K562 (cell line): Measurements from ENCODE around the gene CBFA2T2. TPM values are rescaled to one million over a fixed set of nuclear protein-coding genes. Genes with fewer than 3 reads are reported as not detected.

Experiments
- ATF6 ChIP-seq: sonication (generic); formaldehyde crosslinking; IDR thresholded peaks from 2 replicates; pipeline ENCODE4 v1.4.0; 2020; ENCODE audit warnings: mild to moderate bottlenecking, missing genetic modification reagents
- ATF7 ChIP-seq: fragments of 450-650 bp; IDR thresholded peaks from 2 replicates; pipeline ENCODE4 v1.7.1; 2014; ENCODE audit warnings: mild to moderate bottlenecking, moderate library complexity
- CBFB ChIP-seq: sonication (generic); formaldehyde crosslinking; IDR thresholded peaks from 2 replicates; pipeline ENCODE4 v1.4.0; 2020; ENCODE audit warnings: mild to moderate bottlenecking, missing genetic modification reagents
- DLX4 ChIP-seq: fragments of 250-450 bp; sonication (Bioruptor Pico); IDR thresholded peaks from 2 replicates; pipeline ENCODE4 v1.6.1; 2021; ENCODE audit warnings: mild to moderate bottlenecking
- HNRNPUL1 ChIP-seq: fragments of 200-400 bp; formaldehyde crosslinking; IDR thresholded peaks from 2 replicates; pipeline ENCODE4 v1.6.1; 2017; ENCODE audit warnings: low read length
- KLF10 ChIP-seq: fragments of 250-450 bp; sonication (Bioruptor Pico); IDR thresholded peaks from 2 replicates; pipeline ENCODE4 v1.6.1; 2021; ENCODE audit warnings: matching md5 sums
- MBD1 ChIP-seq: fragments of 250-450 bp; sonication (Bioruptor Pico); IDR thresholded peaks from 2 replicates; pipeline ENCODE4 v1.8.0; 2022; ENCODE audit warnings: inconsistent platforms
- MLLT1 ChIP-seq, 2 experiments: fragments of 450-650 bp; IDR thresholded peaks; 2 replicates each; pipeline ENCODE4 v1.6.1; 2016
- NUFIP1 ChIP-seq: fragments of 450-650 bp; IDR thresholded peaks from 2 replicates; pipeline ENCODE4 v1.6.1; 2018; ENCODE audit not compliant: partially characterized antibody
- PREB ChIP-seq: sonication (generic); formaldehyde crosslinking; IDR thresholded peaks from 2 replicates; pipeline ENCODE4 v1.8.1; 2023; ENCODE audit warnings: mild to moderate bottlenecking, missing genetic modification reagents
- SLC30A9 ChIP-seq: fragments of 250-450 bp; sonication (Bioruptor Pico); IDR thresholded peaks from 2 replicates; pipeline ENCODE4 v1.8.0; 2022; ENCODE audit warnings: mild to moderate bottlenecking, moderate library complexity
- SMAD1 ChIP-seq: fragments of 150-350 bp; IDR thresholded peaks from 2 replicates; pipeline ENCODE4 v1.6.1; 2014; ENCODE audit warnings: low read length, low read depth; ENCODE audit not compliant: partially characterized antibody
- TCF3 ChIP-seq: sonication (generic); formaldehyde crosslinking; IDR thresholded peaks from 2 replicates; pipeline ENCODE4 v1.4.0; 2020; ENCODE audit warnings: mild to moderate bottlenecking, missing genetic modification reagents
- ZBTB2 ChIP-seq: fragments of 450-650 bp; IDR thresholded peaks from 2 replicates; pipeline ENCODE4 v1.6.1; 2016; ENCODE audit warnings: antibody characterized with exemption
- ZFP30 ChIP-seq: fragments of 250-450 bp; sonication (Bioruptor Pico); IDR thresholded peaks from 2 replicates; pipeline ENCODE4 v1.8.0; 2022; ENCODE audit warnings: moderate library complexity, mild to moderate bottlenecking, inconsistent platforms, borderline replicate concordance
- ZKSCAN8 ChIP-seq: fragments of 200-800 bp; sonication (Bioruptor generic); IDR thresholded peaks from 2 replicates; pipeline ENCODE4 v1.6.1; 2016; ENCODE audit warnings: missing genetic modification characterization, missing compliant biosample characterization
- ZNF707 ChIP-seq: fragments of 250-450 bp; sonication (Bioruptor Pico); conservative IDR thresholded peaks from 2 replicates; pipeline ENCODE4 v1.8.0; 2022; ENCODE audit warnings: inconsistent platforms, mild to moderate bottlenecking, moderate library complexity
- ZNF740 ChIP-seq, 3 experiments: fragments of 200-800 bp in 1 of 3; sonication (Bioruptor generic) in 1 of 3; sonication (generic) in 1 of 3; formaldehyde crosslinking in 1 of 3; IDR thresholded peaks; 2 replicates each; pipeline versions ENCODE4 v1.6.1 to v1.8.0; 2016 to 2022; ENCODE audit warnings: mild to moderate bottlenecking in 2 of 3, missing compliant biosample characterization in 2 of 3, missing genetic modification characterization in 2 of 3, missing genetic modification reagents in 1 of 3
- polyA plus RNA-seq, 8 experiments: library from polyadenylated mRNA; depleted of rRNA in 4 of 8; stranded (reverse) in 5 of 8; unstranded in 3 of 8; fragments of >200 nt; fragmentation: Nextera tagmentation in 2 of 8; fragmentation: Illumina TruSeq in 1 of 8; extraction: Ambion mirVana in 2 of 8; extraction: Trizol in 1 of 8; gene quantifications; 2 replicates each; pipeline versions ENCODE4 v1.2.1 to v1.2.3, GENCODE V29; 2011 to 2014; ENCODE audit warnings: inconsistent platforms in 1 of 8, missing spikeins in 1 of 8
- total RNA-seq, 7 experiments: library from RNA; depleted of rRNA in 6 of 7; stranded (reverse); fragments of >200 nt in 6 of 7; fragmentation: Illumina TruSeq in 2 of 7; extraction: Trizol in 2 of 7; gene quantifications; 2 replicates each; pipeline versions ENCODE4 v1.2.1 to v1.2.3, GENCODE V29; 2011 to 2021; ENCODE audit warnings: low replicate concordance in 1 of 7

CBFA2T2 gene
- total and polyA plus RNA-seq, 9 of the 15 experiments (the other 6 are each of a cell fraction or from before 2014, with no cell fraction given), result 0.27 to 9.6 (median 5.8) TPM

GRCh38 chr20:33443512-33444239 lies 46.2 kb upstream of the CBFA2T2 start, which contains the start of gene SNTA1 (continued):
- TF ChIP-seq ZNF740 (CRISPR knock-in tag; IDR thresholded peaks at IDR 0.05) (0 out of 2 replicates have a peak, but pooled peaks have one; percentile 16), ZNF740 (tag; IDR thresholded peaks at IDR 0.05) (no peak), NUFIP1 (no peak), KLF10 (CRISPR knock-in tag) (no peak), ZFP30 (CRISPR knock-in tag) (no peak), MBD1 (CRISPR knock-in tag) (no peak), TCF3 (CRISPR knock-in tag) (no peak), CBFB (no peak), ATF7 (no peak), ZKSCAN8 (CRISPR knock-in tag) (no peak), HNRNPUL1 (no peak), ZBTB2 (no peak), PREB (CRISPR knock-in tag) (no peak), ATF6 (CRISPR knock-in tag) (no peak), SLC30A9 (CRISPR knock-in tag) (no peak), ZNF707 (no peak), DLX4 (CRISPR knock-in tag) (no peak), SMAD1 (no peak), MLLT1 (IDR thresholded peaks at IDR 0.05) (no peak)
